Tibial nerve (tissue), 4 donors: ENCODE data around the gene NUP62.

Experiments used
- CTCF ChIP-seq, 5 experiments: fragments of 200-600 bp in 3 of 5; fragments of 450-650 bp in 2 of 5; sonication (generic) in 3 of 5; IDR thresholded peaks; one replicate each; pipeline ENCODE4 v1.5.1; 2016 to 2019; ENCODE audit warnings: antibody characterized with exemption in 5 of 5, mild to moderate bottlenecking in 3 of 5, moderate library complexity in 2 of 5
- EP300 ChIP-seq, 2 donors: sonication (generic); formaldehyde crosslinking; IDR thresholded peaks; one replicate each; pipeline ENCODE4 v1.6.1; 2017; ENCODE audit warnings: antibody characterized with exemption in 2 of 2, mild to moderate bottlenecking in 1 of 2
- POLR2A ChIP-seq, 2 donors: fragments of 450-650 bp; IDR thresholded peaks; one replicate each; pipeline ENCODE4 v1.6.1; 2017; ENCODE audit warnings: antibody characterized with exemption in 2 of 2, mild to moderate bottlenecking in 2 of 2, moderate library complexity in 2 of 2

DNA sequence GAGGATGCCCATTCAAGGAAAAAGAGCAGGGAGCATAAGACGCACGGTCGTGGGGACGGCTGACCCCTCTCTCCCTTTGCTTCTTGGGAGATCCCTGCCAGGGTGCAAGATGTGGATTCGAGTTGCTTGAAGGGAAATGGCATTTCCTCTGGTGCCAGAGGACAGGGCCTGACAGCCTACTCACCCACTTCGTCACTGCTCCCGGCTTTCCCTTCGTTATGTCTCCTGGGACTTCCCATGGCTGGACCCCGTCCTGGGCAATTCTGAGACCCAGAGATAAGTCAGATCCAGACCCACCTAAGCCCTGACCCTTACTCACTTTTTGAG lies 50.6 kb downstream of the NUP62 start:
- no peak for TF ChIP-seq POLR2A (IDR thresholded peaks at IDR 0.05)
- no peak for TF ChIP-seq CTCF (IDR thresholded peaks at IDR 0.05)
- TF ChIP-seq EP300 (IDR thresholded peaks at IDR 0.05) = no peak
